ENCODE results near the gene FBXO8. TPM values are rescaled to one million over a fixed set of nuclear protein-coding genes. Genes with fewer than 3 reads are reported as not detected.
"Not testable (repeated sequence)": the region's sequence is repeated elsewhere in the genome, so short reads cannot be mapped to it uniquely, and the experiment has no call there.

Gene FBXO8
- total and polyA plus RNA-seq, 4 donors = 23.0 to 27.4 (median 25.7) TPM

GRCh38 chr4:174295142-174295541 is 11.7 kb upstream of the FBXO8 start:
- H3K27ac ChIP-seq (ENCODE audit: low read depth in 1 of 2, low read length in 2 of 2); H3K27me3 ChIP-seq (ENCODE audit: control insufficient read depth in 1 of 2, insufficient read depth in 2 of 2, low read length in 1 of 2); H3K36me3 ChIP-seq (ENCODE audit: control insufficient read depth in 1 of 2, insufficient read depth in 2 of 2, low read length in 1 of 2); H3K4me1 ChIP-seq (ENCODE audit: control insufficient read depth in 1 of 2, insufficient read depth in 2 of 2, low read length in 2 of 2); H3K9me3 ChIP-seq (ENCODE audit: control insufficient read depth, low read length); intact Hi-C loops (cut with DNase I); ATAC-seq (ENCODE audit: low FRiP score); H3K4me3 ChIP-seq (ENCODE audit: low read length in 2 of 2): not testable (repeated sequence)
- DNase-seq = peak in 1 of 2 donors; percentile 52
- WGBS, 2 donors = 95 to 98% methylated on average over 17 to 26 of the region's 27 CpGs

GRCh38 chr4:174294641-174295040 is 11.2 kb upstream of the FBXO8 start:
- H3K27me3 ChIP-seq (ENCODE audit: control insufficient read depth in 1 of 2, insufficient read depth in 2 of 2, low read length in 1 of 2); DNase-seq; H3K4me1 ChIP-seq (ENCODE audit: control insufficient read depth in 1 of 2, insufficient read depth in 2 of 2, low read length in 2 of 2); H3K4me3 ChIP-seq (ENCODE audit: low read length in 2 of 2); H3K9me3 ChIP-seq (ENCODE audit: control insufficient read depth, low read length); H3K36me3 ChIP-seq (ENCODE audit: control insufficient read depth in 1 of 2, insufficient read depth in 2 of 2, low read length in 1 of 2); H3K27ac ChIP-seq (ENCODE audit: low read depth in 1 of 2, low read length in 2 of 2); intact Hi-C loops (cut with DNase I); ATAC-seq (ENCODE audit: low FRiP score): not testable (repeated sequence)
- WGBS, 2 donors = 91 to 97% methylated on average over 17 to 30 of the region's 30 CpGs

- WGBS, 2 donors = 98 to 99% methylated on average over 2 of the region's 2 CpGs
Observed at GRCh38 chr4:174292473-174292872, 9.0 kb upstream of the FBXO8 start.

GRCh38 chr4:174286870-174287269 is 3.4 kb upstream of the FBXO8 start:
- no peaks in the 10 kb centered on the region for H3K9me3 ChIP-seq (ENCODE audit: control insufficient read depth, low read length)

More at GRCh38 chr4:174292473-174292872, 9.0 kb upstream of the FBXO8 start:
- Histone ChIP-seq H3K4me1 (ENCODE audit: control insufficient read depth in 1 of 2, insufficient read depth in 2 of 2, low read length in 2 of 2) (no peaks in the 10 kb centered on the region), H3K36me3 (ENCODE audit: control insufficient read depth in 1 of 2, insufficient read depth in 2 of 2, low read length in 1 of 2) (no peaks in the 10 kb centered on the region), H3K9me3 (ENCODE audit: control insufficient read depth, low read length) (peaks cover 1% of the 10 kb centered on the region), H3K4me3 (ENCODE audit: low read length in 2 of 2) (no peak overlapping the region), H3K27ac (ENCODE audit: low read depth in 1 of 2, low read length in 2 of 2) (no peak overlapping the region), H3K27me3 (ENCODE audit: control insufficient read depth in 1 of 2, insufficient read depth in 2 of 2, low read length in 1 of 2) (no peaks in the 10 kb centered on the region)
- no peak for DNase-seq
- intact Hi-C loops (cut with DNase I) = no loop called here
- ATAC-seq (ENCODE audit: low FRiP score) = no peak

GRCh38 chr4:174284487-174284886 is 1.0 kb upstream of the FBXO8 start:
- no peak for DNase-seq
- Histone ChIP-seq H3K4me1 (ENCODE audit: control insufficient read depth in 1 of 2, insufficient read depth in 2 of 2, low read length in 2 of 2) (peaks cover 0 to 2% of the 10 kb centered on the region in 2 donors), H3K27ac (ENCODE audit: low read depth in 1 of 2, low read length in 2 of 2) (no peak overlapping the region), H3K27me3 (ENCODE audit: control insufficient read depth in 1 of 2, insufficient read depth in 2 of 2, low read length in 1 of 2) (no peaks in the 10 kb centered on the region), H3K36me3 (ENCODE audit: control insufficient read depth in 1 of 2, insufficient read depth in 2 of 2, low read length in 1 of 2) (no peaks in the 10 kb centered on the region), H3K9me3 (ENCODE audit: control insufficient read depth, low read length) (no peaks in the 10 kb centered on the region), H3K4me3 (ENCODE audit: low read length in 2 of 2) (peak overlapping the region; percentile 68 to 81)
- no peak for ATAC-seq (ENCODE audit: low FRiP score)
- 7 to 8% methylated on average over 6 of the region's 6 CpGs for WGBS, 2 donors
- intact Hi-C loops (cut with DNase I) = no loop called here

More at GRCh38 chr4:174286870-174287269, 3.4 kb upstream of the FBXO8 start:
- intact Hi-C loops (cut with DNase I) = no loop called here
- H3K36me3 ChIP-seq (ENCODE audit: control insufficient read depth in 1 of 2, insufficient read depth in 2 of 2, low read length in 1 of 2) = no peaks in the 10 kb centered on the region
- 94% methylated on average over 3 of the region's 3 CpGs for WGBS, 2 donors
- no peak overlapping the region for H3K27ac ChIP-seq (ENCODE audit: low read depth in 1 of 2, low read length in 2 of 2)
- ATAC-seq (ENCODE audit: low FRiP score) = no peak
- H3K4me1 ChIP-seq (ENCODE audit: control insufficient read depth in 1 of 2, insufficient read depth in 2 of 2, low read length in 2 of 2) = peaks cover 0 to 2% of the 10 kb centered on the region in 2 donors
- H3K4me3 ChIP-seq (ENCODE audit: low read length in 2 of 2) = no peak overlapping the region
- H3K27me3 ChIP-seq (ENCODE audit: control insufficient read depth in 1 of 2, insufficient read depth in 2 of 2, low read length in 1 of 2) = no peaks in the 10 kb centered on the region
- DNase-seq = no peak

GRCh38 chr4:174282836-174283506 is 496 bp downstream of the FBXO8 start:
- Histone ChIP-seq H3K9me3 (ENCODE audit: control insufficient read depth, low read length) (no peaks in the 10 kb centered on the region), H3K4me3 (ENCODE audit: low read length in 2 of 2) (peak overlapping the region; percentile 68 to 81), H3K27ac (ENCODE audit: low read depth in 1 of 2, low read length in 2 of 2) (peak overlapping the region; percentile 89 to 98), H3K36me3 (ENCODE audit: control insufficient read depth in 1 of 2, insufficient read depth in 2 of 2, low read length in 1 of 2) (no peaks in the 10 kb centered on the region), H3K4me1 (ENCODE audit: control insufficient read depth in 1 of 2, insufficient read depth in 2 of 2, low read length in 2 of 2) (peaks cover 0 to 2% of the 10 kb centered on the region in 2 donors), H3K27me3 (ENCODE audit: control insufficient read depth in 1 of 2, insufficient read depth in 2 of 2, low read length in 1 of 2) (no peaks in the 10 kb centered on the region)
- intact Hi-C loops (cut with DNase I) = no loop called here
- ATAC-seq (ENCODE audit: low FRiP score) = peak; percentile 96
- peak; percentile 84 to 88 for DNase-seq
- 0% methylated on average over 22 of the region's 22 CpGs for WGBS, 2 donors

- H3K9me3 ChIP-seq (ENCODE audit: control insufficient read depth, low read length) = no peaks in the 10 kb centered on the region
- no peak overlapping the region for H3K27ac ChIP-seq (ENCODE audit: low read depth in 1 of 2, low read length in 2 of 2)
- DNase-seq (no peak), ATAC-seq (ENCODE audit: low FRiP score) (no peak)
- H3K36me3 ChIP-seq (ENCODE audit: control insufficient read depth in 1 of 2, insufficient read depth in 2 of 2, low read length in 1 of 2) = no peaks in the 10 kb centered on the region
- peaks cover 0 to 2% of the 10 kb centered on the region in 2 donors for H3K4me1 ChIP-seq (ENCODE audit: control insufficient read depth in 1 of 2, insufficient read depth in 2 of 2, low read length in 2 of 2)
- intact Hi-C loops (cut with DNase I) = no loop called here
- H3K27me3 ChIP-seq (ENCODE audit: control insufficient read depth in 1 of 2, insufficient read depth in 2 of 2, low read length in 1 of 2) = no peaks in the 10 kb centered on the region
- no peak overlapping the region for H3K4me3 ChIP-seq (ENCODE audit: low read length in 2 of 2)
Observed at GRCh38 chr4:174281901-174282300, 1.6 kb downstream of the FBXO8 start.

GRCh38 chr4:174281182-174281737 is 2.2 kb downstream of the FBXO8 start:
- Histone ChIP-seq H3K4me3 (ENCODE audit: low read length in 2 of 2) (no peak overlapping the region), H3K9me3 (ENCODE audit: control insufficient read depth, low read length) (no peaks in the 10 kb centered on the region), H3K36me3 (ENCODE audit: control insufficient read depth in 1 of 2, insufficient read depth in 2 of 2, low read length in 1 of 2) (no peaks in the 10 kb centered on the region), H3K4me1 (ENCODE audit: control insufficient read depth in 1 of 2, insufficient read depth in 2 of 2, low read length in 2 of 2) (peaks cover 0 to 2% of the 10 kb centered on the region in 2 donors), H3K27ac (ENCODE audit: low read depth in 1 of 2, low read length in 2 of 2) (no peak overlapping the region), H3K27me3 (ENCODE audit: control insufficient read depth in 1 of 2, insufficient read depth in 2 of 2, low read length in 1 of 2) (no peaks in the 10 kb centered on the region)
- 69 to 71% methylated on average over 5 of the region's 5 CpGs for WGBS, 2 donors
- no peak for ATAC-seq (ENCODE audit: low FRiP score)
- intact Hi-C loops (cut with DNase I) = no loop called here
- DNase-seq = no peak
